Measurements from ENCODE around the gene SPRR3.

SPRR3 gene, protein sequence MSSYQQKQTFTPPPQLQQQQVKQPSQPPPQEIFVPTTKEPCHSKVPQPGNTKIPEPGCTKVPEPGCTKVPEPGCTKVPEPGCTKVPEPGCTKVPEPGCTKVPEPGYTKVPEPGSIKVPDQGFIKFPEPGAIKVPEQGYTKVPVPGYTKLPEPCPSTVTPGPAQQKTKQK

DNA sequence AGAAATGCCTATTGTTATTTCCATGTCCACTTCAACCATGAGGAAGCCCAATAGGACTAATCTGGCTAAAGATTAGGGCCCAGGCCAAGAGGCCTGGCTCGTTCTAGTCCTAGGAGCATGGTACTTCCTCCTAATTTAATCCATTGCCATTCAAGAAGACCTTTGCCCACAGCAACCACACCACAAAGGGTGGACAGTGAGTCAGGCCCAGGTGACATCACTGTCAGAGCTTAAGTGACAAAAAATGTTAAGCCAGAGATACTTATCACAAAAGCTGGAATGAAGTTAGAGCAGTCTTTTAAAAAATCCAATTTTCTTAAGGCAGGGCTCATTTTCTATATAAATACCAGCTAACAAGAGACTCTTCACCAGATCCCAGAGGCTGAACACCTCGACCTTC lies at the start of gene SPRR3:
TSS of gene SPRR3 (plus strand) at position 368 of the 400 bp plus-strand sequence. CDS start 1,272 bp downstream, outside the sequence.
- no peak for DNase-seq (ENCODE audit: low read depth in 2 of 2)

- DNase-seq (ENCODE audit: low read depth in 2 of 2), result no peak
Measured at GRCh38 chr1:152953761-152954160, 47.8 kb upstream of the SPRR3 start.

- no peak for DNase-seq (ENCODE audit: low read depth in 2 of 2)
Measured at GRCh38 chr1:152954436-152954835, 47.1 kb upstream of the SPRR3 start.

GRCh38 chr1:152957561-152957960 lies 44.0 kb upstream of the SPRR3 start:
- DNase-seq (ENCODE audit: low read depth in 2 of 2), result no peak

DNA sequence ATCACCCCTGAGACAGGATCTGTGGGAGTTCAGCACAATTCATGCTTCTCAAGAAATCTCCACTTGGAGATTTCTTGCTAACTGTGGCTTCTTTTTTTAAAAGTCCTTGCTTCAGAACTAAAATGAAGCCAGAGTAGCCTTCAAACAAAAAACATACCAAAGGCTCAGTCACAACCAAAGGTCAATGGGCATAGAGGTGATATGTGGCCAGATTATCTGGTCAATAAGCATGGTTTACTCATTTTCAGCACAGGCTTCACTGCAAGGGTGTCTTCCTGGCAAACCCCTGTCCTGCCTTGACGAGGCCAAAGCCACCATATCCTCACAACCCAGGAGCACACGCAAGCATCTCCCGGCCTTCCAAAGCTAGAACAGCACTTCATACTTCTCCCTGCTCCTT lies 42.3 kb upstream of the SPRR3 start:
- no peak for DNase-seq (ENCODE audit: low read depth in 2 of 2)

- no peak for DNase-seq (ENCODE audit: low read depth in 2 of 2)
Measured at GRCh38 chr1:152959801-152960451, 41.6 kb upstream of the SPRR3 start.

DNA sequence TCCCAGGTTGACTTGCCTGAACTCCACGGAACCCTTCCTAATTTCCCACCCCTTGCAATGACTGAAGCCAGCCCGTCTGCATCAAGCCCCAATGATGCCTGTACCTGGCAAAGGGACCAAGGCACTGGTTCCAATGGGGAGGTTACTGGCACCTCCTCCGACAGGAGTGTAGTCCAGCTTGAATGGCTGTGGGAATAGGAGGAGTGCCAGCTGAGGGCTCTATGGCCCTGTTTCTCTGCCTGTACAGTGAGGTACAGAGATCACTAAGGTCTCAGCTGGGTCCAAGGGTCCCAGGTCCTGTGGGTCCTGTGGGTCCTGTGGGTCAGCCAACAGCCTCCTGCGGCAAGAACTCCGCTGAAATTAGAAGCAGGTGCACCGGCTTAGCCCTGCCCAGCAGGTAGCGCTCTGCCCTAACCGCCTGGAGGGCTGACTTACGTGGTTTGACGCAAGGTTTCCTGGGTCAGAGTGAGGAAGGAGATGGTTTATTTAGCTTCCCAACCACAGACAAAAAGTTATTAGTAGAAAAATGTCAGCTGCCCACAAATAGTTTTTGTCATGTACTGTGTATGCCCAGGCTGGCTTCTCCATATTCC lies 41.0 kb upstream of the SPRR3 start:
- no peak for DNase-seq (ENCODE audit: low read depth in 2 of 2)

GRCh38 chr1:152961226-152961891 lies 40.2 kb upstream of the SPRR3 start:
- no peak for DNase-seq (ENCODE audit: low read depth in 2 of 2)

DNA sequence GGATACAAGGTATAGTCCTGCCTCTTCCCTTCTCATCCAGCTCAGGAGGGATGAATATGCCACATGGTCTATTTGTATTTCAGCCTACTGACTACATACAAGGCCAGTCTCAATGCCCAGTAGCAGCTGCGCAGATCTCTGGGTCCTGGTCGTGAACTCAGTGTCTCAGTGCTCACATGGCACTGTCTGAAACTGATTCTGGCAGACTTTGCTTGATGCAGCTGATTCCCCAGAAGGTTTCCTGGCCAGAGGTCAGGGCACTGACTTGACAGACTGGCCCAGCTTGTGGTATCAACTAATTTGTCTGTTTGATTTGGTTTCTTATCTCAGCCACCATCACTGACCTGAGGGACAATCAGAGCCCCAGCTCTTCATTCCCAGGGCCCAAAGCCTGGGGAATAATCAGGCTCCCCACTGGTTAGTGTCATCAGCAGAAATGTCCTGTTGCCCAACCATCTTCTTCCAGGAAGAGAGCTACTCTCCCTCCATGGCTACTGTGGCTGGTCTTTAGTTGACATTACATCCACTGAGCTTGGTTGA lies 38.6 kb upstream of the SPRR3 start:
- no peak for DNase-seq (ENCODE audit: low read depth in 2 of 2)

DNA sequence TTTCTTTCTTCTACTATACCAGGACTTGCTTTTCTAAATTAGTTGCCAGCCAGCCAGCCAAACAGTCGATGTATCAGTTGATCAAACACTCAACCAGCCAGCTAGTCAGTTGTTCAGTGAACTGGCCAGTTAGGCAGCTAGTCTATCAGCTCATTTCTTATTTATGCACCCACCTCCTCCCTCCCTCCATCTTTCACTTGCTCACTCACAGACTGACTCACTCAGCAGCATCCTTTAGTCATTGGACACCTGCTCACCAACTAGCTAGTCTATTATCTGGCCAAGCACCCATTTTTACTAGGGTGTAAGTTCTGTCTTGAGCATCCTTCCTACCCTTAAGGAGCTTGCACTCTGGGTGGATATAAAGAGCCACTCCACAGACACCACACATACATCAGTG lies 37.0 kb upstream of the SPRR3 start:
- DNase-seq (ENCODE audit: low read depth in 2 of 2), result no peak

DNA sequence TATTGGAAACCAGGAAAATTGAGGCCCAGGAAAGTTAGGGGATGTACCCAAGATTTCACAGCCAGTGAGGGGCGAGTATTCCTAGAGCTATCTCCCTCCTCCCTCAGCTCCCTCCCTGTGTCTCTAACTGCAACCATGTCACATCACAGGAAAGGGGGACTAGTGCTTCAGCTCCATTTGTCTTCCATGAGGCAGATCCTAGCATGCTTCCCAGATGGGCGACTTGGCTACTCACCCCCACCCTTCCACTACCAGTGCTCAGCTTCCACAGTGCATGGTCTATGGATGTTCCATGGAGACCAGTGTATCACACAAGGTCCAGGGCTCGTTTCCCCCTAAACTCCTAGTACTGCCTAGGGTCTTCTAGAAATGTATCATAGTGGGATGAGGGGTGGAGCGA lies 35.7 kb upstream of the SPRR3 start:
- no peak for DNase-seq (ENCODE audit: low read depth in 2 of 2)

- no peak for DNase-seq (ENCODE audit: low read depth in 2 of 2)
Measured at GRCh38 chr1:152967201-152967600, 34.3 kb upstream of the SPRR3 start.

GRCh38 chr1:152968248-152968647 lies 33.3 kb upstream of the SPRR3 start:
- DNase-seq (ENCODE audit: low read depth in 2 of 2), result no peak

- no peak for DNase-seq (ENCODE audit: low read depth in 2 of 2)
Measured at GRCh38 chr1:152969036-152969435, 32.5 kb upstream of the SPRR3 start.

DNA sequence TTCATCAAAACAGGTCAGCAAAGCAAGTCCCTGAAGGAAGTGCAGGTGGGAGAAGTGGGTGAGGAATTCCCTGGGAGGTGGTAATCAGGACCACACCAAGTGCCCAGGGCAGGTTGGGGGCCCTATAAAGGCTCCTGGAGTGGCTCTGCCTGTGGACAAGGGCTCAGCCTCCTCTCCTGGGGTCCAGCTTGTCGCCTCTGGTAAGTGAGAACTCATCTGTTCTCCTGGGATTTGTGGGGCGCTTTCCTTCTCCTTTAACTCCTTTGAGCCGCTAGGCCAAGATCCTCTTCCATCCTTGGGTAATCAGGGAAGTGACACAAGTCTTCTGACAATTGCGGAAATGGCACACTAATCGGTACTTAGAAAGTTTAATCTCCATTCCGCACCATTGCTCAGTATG lies 31.1 kb upstream of the SPRR3 start, which contains the start of gene SPRR4:
TSS of gene SPRR4 (plus strand) at position 154 of the 400 bp plus-strand sequence. CDS start 1,243 bp downstream, outside the sequence.
- no peak for DNase-seq (ENCODE audit: low read depth in 2 of 2)

DNA sequence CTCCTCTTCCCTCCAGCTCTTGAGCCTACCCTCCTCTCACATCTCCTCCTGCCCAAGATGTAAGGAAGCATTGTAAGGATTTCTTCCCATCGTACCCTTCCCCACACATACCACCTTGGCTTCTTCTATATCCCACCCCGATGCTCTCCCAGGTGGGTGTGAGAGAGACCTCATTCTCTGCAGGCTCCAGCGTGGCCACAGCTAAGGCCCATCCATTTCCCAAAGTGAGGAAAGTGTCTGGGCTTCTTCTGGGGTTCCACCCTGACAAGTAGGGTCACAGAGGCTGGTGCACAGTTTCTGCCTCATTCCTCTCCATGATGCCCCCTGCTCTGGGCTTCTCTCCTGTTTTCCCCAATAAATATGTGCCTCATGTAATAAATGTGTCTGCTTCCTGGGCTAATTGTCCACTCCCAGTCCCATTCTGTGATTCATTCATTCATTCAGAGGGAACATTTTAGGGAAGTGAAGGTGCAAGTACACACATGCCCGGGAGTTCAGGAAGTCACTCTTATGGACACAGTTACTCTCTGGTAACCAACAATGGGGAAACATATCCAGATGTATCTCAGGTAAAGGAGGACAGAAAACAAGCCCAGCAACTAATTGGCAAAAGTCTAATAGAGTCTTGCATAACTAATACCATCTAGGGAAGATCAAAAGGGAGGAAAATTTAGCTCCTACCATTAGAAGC lies 29.2 kb upstream of the SPRR3 start:
- no peak for DNase-seq (ENCODE audit: low read depth in 2 of 2)

DNA sequence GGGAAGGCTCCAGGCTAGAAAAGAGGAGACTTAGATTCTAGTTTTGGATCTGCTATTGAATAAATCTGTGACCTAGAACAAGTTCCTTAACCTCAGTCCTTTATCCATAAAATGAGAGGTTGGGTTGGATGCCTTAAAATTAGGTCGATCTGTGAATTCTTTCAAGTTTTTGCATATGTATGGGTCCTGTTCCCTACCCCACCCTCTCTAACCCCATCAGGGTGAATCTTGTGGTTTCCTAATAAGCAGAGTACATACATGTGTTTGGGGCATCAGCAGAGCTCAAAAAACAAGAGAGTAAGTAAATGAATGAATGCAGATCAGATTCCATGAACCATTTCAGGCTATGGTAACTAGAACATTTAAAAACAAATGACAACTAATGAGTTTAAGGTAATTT lies 24.9 kb upstream of the SPRR3 start:
- no peak for DNase-seq (ENCODE audit: low read depth in 2 of 2)

DNA sequence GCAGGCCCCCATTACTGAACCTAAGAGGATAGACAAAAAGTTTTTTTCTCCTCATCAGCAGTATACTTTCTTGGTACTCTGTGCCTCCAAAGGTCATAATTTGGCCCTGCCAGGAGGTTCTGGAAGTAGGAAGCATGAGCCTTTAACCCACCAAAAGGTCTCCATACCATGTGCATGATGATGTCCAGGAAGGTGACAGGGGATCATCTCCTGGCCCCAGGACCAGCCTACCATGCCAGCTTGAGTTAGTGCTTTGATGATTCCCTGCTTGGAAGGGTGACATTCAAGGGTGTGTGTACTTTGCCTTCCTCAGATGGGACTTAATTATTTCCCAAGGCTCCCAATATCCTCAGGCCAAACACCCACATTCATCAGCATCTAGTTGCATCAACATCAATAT lies 23.9 kb upstream of the SPRR3 start:
- DNase-seq (ENCODE audit: low read depth in 2 of 2), result no peak

DNA sequence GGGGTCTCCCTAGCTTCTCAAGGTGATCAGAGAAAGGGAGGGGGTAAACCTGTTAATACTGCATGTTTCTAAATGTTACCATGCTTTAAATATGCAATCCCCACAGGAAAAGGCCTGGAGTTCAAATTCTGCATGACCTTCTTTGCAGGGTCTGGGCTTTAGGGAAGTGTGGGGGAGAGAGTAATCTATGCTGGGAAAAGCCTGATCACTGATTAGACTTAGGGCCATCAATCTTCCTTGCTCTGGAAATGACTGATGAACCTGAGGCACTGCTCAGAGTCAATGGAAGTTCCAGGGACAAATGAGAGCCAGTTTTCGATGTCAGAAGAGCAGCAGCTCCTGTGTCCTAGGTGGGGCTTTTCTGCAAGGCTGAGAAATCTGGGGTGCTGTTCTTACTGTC lies 20.9 kb upstream of the SPRR3 start:
- no peak for DNase-seq (ENCODE audit: low read depth in 2 of 2)

GRCh38 chr1:152981146-152981871 lies 20.2 kb upstream of the SPRR3 start:
- DNase-seq (ENCODE audit: low read depth in 2 of 2), result no peak

- no peak for DNase-seq (ENCODE audit: low read depth in 2 of 2)
Measured at GRCh38 chr1:152982076-152982475, 19.5 kb upstream of the SPRR3 start.
